MM.1S (cell line): ENCODE measurements around the gene ROBO2.

Source experiments
- DNase-seq: peaks from one replicate; pipeline ENCODE4 v3.0.0-alpha.2; 2015
- H2AFZ ChIP-seq: fragments of 300-600 bp; sonication (generic); 2 replicates; pipeline ENCODE4 v1.6.0; 2016; ENCODE audit warnings: antibody characterized with exemption, low read length
- H3F3A ChIP-seq: fragments of 300-600 bp; sonication (generic); 2 replicates; pipeline ENCODE4 v1.6.1; 2016; ENCODE audit warnings: mild to moderate bottlenecking, antibody characterized with exemption, low read length, moderate library complexity, mixed read lengths; ENCODE audit not compliant: insufficient read depth
- H3K27ac ChIP-seq: fragments of 300-600 bp; sonication (generic); 2 replicates; pipeline ENCODE4 v1.5.1; 2016; ENCODE audit warnings: mild to moderate bottlenecking, low read length
- H3K27me3 ChIP-seq: fragments of 300-600 bp; sonication (generic); replicated peaks from 2 replicates; pipeline ENCODE4 v1.6.0; 2016; ENCODE audit warnings: low read length; ENCODE audit not compliant: insufficient read depth
- H3K36me3 ChIP-seq: fragments of 300-600 bp; sonication (generic); replicated peaks from 2 replicates; pipeline ENCODE4 v1.6.1; 2016; ENCODE audit warnings: mild to moderate bottlenecking, low read length, mixed read lengths; ENCODE audit not compliant: insufficient read depth
- H3K4me1 ChIP-seq: fragments of 300-600 bp; sonication (generic); 2 replicates; pipeline ENCODE4 v1.6.1; 2016; ENCODE audit warnings: low read length, mixed read lengths
- H3K4me2 ChIP-seq: fragments of 300-600 bp; sonication (generic); 2 replicates; pipeline ENCODE4 v1.6.0; 2016; ENCODE audit warnings: low read depth, low read length
- H3K4me3 ChIP-seq: fragments of 300-600 bp; sonication (generic); 2 replicates; pipeline ENCODE4 v1.5.1; 2016; ENCODE audit warnings: low read length, mixed read lengths
- H3K79me2 ChIP-seq: fragments of 300-600 bp; sonication (generic); 2 replicates; pipeline ENCODE4 v1.6.1; 2016; ENCODE audit warnings: mixed run types, low read length, mixed read lengths
- H3K9ac ChIP-seq: fragments of 300-600 bp; sonication (generic); 2 replicates; pipeline ENCODE4 v1.6.1; 2016; ENCODE audit warnings: low read length, mixed read lengths
- H3K9me2 ChIP-seq: fragments of 300-600 bp; sonication (generic); replicated peaks from 2 replicates; pipeline ENCODE4 v1.6.1; 2016; ENCODE audit warnings: mild to moderate bottlenecking, low read length, mixed read lengths; ENCODE audit not compliant: insufficient read depth
- H3K9me3 ChIP-seq: fragments of 300-600 bp; sonication (generic); replicated peaks from 2 replicates; pipeline ENCODE4 v1.6.1; 2016; ENCODE audit warnings: mild to moderate bottlenecking, low read length, mixed read lengths; ENCODE audit not compliant: insufficient read depth
- H4K20me1 ChIP-seq: fragments of 300-600 bp; sonication (generic); 2 replicates; pipeline ENCODE4 v1.6.1; 2016; ENCODE audit warnings: mild to moderate bottlenecking, low read length, moderate library complexity, mixed read lengths; ENCODE audit not compliant: insufficient read depth
- EZH2 ChIP-seq: fragments of 300-600 bp; sonication (generic); optimal IDR thresholded peaks from 2 replicates; pipeline ENCODE3; 2017; ENCODE audit warnings: low read depth, mild to moderate bottlenecking, antibody characterized with exemption, low read length, mixed read lengths
- EZH2phosphoT487 ChIP-seq: fragments of 300-600 bp; sonication (generic); IDR thresholded peaks from 2 replicates; pipeline ENCODE4 v1.6.1; 2018; ENCODE audit warnings: antibody characterized with exemption, low read length
- TF ChIP-seq, protein P1 (sequence below): fragments of 300-600 bp; sonication (generic); IDR thresholded peaks from 2 replicates; pipeline ENCODE4 v1.5.1; 2016; ENCODE audit warnings: antibody characterized with exemption, low read length, mixed read lengths

Gene ROBO2

DNA sequence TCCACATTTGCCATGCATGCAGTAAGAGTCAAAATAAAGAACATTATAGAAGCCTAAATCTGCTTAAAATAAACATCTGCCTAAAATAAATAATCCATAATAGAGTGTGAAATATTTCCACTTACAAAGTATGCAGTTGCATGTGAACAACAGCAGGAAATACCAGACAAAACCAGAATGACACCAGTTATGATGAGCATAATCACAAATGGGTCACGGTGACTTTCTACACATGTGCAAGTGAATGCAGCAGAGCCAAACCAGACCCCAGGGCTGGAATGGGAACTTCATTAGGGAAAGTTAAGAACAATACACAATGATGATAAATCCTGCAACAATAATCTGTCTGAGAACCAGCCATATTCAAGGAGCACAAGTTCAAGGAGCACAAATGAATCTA, 615.5 kb downstream of the ROBO2 start:
- Histone ChIP-seq H3K4me3 (no peak overlapping the region), H3K4me1 (no peaks in the 10 kb centered on the region), H3K27me3 (no peaks in the 10 kb centered on the region), H3F3A (no peaks in the 10 kb centered on the region), H3K9me3 (no peaks in the 10 kb centered on the region), H3K9me2 (no peaks in the 10 kb centered on the region), H3K27ac (no peak overlapping the region), H3K9ac (no peak overlapping the region), H2AFZ (no peak overlapping the region), H3K36me3 (no peaks in the 10 kb centered on the region), H3K79me2 (no peaks in the 10 kb centered on the region), H3K4me2 (no peak overlapping the region), H4K20me1 (no peaks in the 10 kb centered on the region)
- DNase-seq, result no peak
- no peak for TF ChIP-seq EZH2phosphoT487
- no peak for TF ChIP-seq EZH2
- TF ChIP-seq, protein P1, sequence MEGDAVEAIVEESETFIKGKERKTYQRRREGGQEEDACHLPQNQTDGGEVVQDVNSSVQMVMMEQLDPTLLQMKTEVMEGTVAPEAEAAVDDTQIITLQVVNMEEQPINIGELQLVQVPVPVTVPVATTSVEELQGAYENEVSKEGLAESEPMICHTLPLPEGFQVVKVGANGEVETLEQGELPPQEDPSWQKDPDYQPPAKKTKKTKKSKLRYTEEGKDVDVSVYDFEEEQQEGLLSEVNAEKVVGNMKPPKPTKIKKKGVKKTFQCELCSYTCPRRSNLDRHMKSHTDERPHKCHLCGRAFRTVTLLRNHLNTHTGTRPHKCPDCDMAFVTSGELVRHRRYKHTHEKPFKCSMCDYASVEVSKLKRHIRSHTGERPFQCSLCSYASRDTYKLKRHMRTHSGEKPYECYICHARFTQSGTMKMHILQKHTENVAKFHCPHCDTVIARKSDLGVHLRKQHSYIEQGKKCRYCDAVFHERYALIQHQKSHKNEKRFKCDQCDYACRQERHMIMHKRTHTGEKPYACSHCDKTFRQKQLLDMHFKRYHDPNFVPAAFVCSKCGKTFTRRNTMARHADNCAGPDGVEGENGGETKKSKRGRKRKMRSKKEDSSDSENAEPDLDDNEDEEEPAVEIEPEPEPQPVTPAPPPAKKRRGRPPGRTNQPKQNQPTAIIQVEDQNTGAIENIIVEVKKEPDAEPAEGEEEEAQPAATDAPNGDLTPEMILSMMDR, result no peak

DNA sequence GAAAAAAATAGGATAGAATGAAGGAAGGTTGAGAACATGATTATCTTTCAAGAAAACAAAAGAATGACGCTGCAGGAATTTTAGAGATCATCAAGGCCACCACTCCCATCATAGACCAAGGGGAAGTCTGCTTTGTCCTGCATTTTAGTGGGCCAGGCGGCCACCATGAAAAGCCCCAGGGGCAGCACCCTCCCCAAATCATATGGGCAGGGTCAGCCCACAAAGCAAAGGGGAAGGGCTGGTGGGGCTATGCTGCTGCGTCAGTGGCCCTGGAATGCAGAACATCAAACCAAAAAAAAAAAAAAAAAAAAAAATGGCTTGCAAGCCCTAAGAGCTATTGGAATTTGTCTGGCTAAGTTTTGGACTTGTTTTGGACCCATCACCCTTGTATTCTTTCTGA, 620.8 kb downstream of the ROBO2 start:
- H3K36me3 ChIP-seq, result no peaks in the 10 kb centered on the region
- no peak overlapping the region for H3K4me2 ChIP-seq
- TF ChIP-seq EZH2phosphoT487 (no peak), EZH2 (no peak)
- TF ChIP-seq, protein P1, result no peak
- H3K27me3 ChIP-seq, result no peaks in the 10 kb centered on the region
- H3K9me2 ChIP-seq, result no peaks in the 10 kb centered on the region
- no peaks in the 10 kb centered on the region for H3F3A ChIP-seq
- no peak overlapping the region for H3K9ac ChIP-seq
- H3K4me3 ChIP-seq, result no peak overlapping the region
- DNase-seq, result no peak
- no peak overlapping the region for H3K27ac ChIP-seq
- no peaks in the 10 kb centered on the region for H3K9me3 ChIP-seq
- no peak overlapping the region for H2AFZ ChIP-seq
- H4K20me1 ChIP-seq, result no peaks in the 10 kb centered on the region
- no peaks in the 10 kb centered on the region for H3K4me1 ChIP-seq
- no peaks in the 10 kb centered on the region for H3K79me2 ChIP-seq

DNA sequence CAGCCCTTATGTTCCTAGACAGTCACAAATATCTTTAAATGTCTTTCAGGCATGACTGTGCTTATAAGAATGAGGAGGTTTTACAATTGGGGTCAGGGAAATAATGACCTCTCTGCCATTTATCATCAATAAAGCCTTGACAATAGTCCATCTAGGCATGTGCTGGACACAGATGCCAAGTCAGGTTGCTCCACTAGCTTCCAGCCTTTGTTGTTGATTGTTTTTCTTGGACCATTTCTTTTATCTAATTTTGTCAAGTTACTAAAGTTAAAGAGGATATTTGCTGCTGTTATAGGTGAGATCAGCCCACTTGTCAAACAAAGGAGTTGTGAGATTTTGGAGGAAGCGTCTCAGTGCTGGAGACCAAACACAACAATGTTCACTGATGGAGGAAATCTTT, 628.0 kb downstream of the ROBO2 start:
- Histone ChIP-seq H2AFZ (no peak overlapping the region), H3K27ac (no peak overlapping the region), H3K79me2 (no peaks in the 10 kb centered on the region), H3K9ac (no peak overlapping the region), H3K4me2 (no peak overlapping the region), H3K9me3 (no peaks in the 10 kb centered on the region), H3K27me3 (no peaks in the 10 kb centered on the region), H3K36me3 (no peaks in the 10 kb centered on the region), H3K9me2 (no peaks in the 10 kb centered on the region), H4K20me1 (no peaks in the 10 kb centered on the region), H3K4me1 (no peaks in the 10 kb centered on the region), H3K4me3 (no peak overlapping the region), H3F3A (no peaks in the 10 kb centered on the region)
- DNase-seq, result no peak
- TF ChIP-seq EZH2phosphoT487 (no peak), EZH2 (no peak)
- TF ChIP-seq, protein P1, result no peak
